ENCODE measurements around the gene PDGFRB.
A peak's percentile ranks its signal among the peaks of the same experiment; 100 is the strongest.

Gene PDGFRB

GRCh38 chr5:150163035-150163434, 7.4 kb upstream of the PDGFRB start:
- no peak for DNase-seq (ENCODE audit: low spot score)

GRCh38 chr5:150162142-150162513, 6.5 kb upstream of the PDGFRB start:
- no peak for DNase-seq (ENCODE audit: low spot score)

GRCh38 chr5:150161242-150162141, 5.8 kb upstream of the PDGFRB start:
- peak; percentile 89 for DNase-seq (ENCODE audit: low spot score)

GRCh38 chr5:150160448-150161081, 4.9 kb upstream of the PDGFRB start:
- DNase-seq (ENCODE audit: low spot score) = no peak

GRCh38 chr5:150159741-150160179, 4.1 kb upstream of the PDGFRB start:
- DNase-seq (ENCODE audit: low spot score) = peak; percentile 32

- no peak for DNase-seq (ENCODE audit: low spot score)
Observed at GRCh38 chr5:150159031-150159430, 3.4 kb upstream of the PDGFRB start.

- DNase-seq (ENCODE audit: low spot score) = no peak
Observed at GRCh38 chr5:150158170-150158949, 2.7 kb upstream of the PDGFRB start.

- no peak for DNase-seq (ENCODE audit: low spot score)
Observed at GRCh38 chr5:150157168-150157567, 1.5 kb upstream of the PDGFRB start.

GRCh38 chr5:150156540-150156939, 895 bp upstream of the PDGFRB start:
- no peak for DNase-seq (ENCODE audit: low spot score)

GRCh38 chr5:150156027-150156368, 353 bp upstream of the PDGFRB start:
- DNase-seq (ENCODE audit: low spot score) = no peak

- DNase-seq (ENCODE audit: low spot score) = no peak
Observed at GRCh38 chr5:150154618-150155128, 972 bp downstream of the PDGFRB start.

- DNase-seq (ENCODE audit: low spot score) = no peak
Observed at GRCh38 chr5:150153957-150154617, 1.6 kb downstream of the PDGFRB start.

GRCh38 chr5:150153483-150153882, 2.2 kb downstream of the PDGFRB start:
- no peak for DNase-seq (ENCODE audit: low spot score)

GRCh38 chr5:150152636-150153462, 2.8 kb downstream of the PDGFRB start:
- DNase-seq (ENCODE audit: low spot score) = no peak

- DNase-seq (ENCODE audit: low spot score) = no peak
Observed at GRCh38 chr5:150149618-150150017, 6.0 kb downstream of the PDGFRB start.

GRCh38 chr5:150148117-150148927, 7.3 kb downstream of the PDGFRB start:
- DNase-seq (ENCODE audit: low spot score) = no peak

- no peak for DNase-seq (ENCODE audit: low spot score)
Observed at GRCh38 chr5:150147670-150148069, 8.0 kb downstream of the PDGFRB start.

GRCh38 chr5:150146862-150147601, 8.6 kb downstream of the PDGFRB start:
- DNase-seq (ENCODE audit: low spot score) = no peak

GRCh38 chr5:150146235-150146634, 9.4 kb downstream of the PDGFRB start:
- no peak for DNase-seq (ENCODE audit: low spot score)
